SU-DHL-6 (cell line): ENCODE measurements around the gene COG7.

Source experiments
- H2AFZ ChIP-seq: fragments of 200-600 bp; sonication (generic); 2 replicates; pipeline ENCODE4 v1.6.1; 2014; ENCODE audit warnings: low read depth, mild to moderate bottlenecking, moderate library complexity, mixed read lengths, antibody characterized with exemption, low read length; ENCODE audit not compliant: severe bottlenecking
- H3F3A ChIP-seq: fragments of 200-600 bp; shearing (Covaris generic); 2 replicates; pipeline ENCODE4 v1.6.0; 2016; ENCODE audit warnings: antibody characterized with exemption, mild to moderate bottlenecking; ENCODE audit not compliant: insufficient read depth
- H3K27ac ChIP-seq: fragments of 200-600 bp; sonication (generic); 2 replicates; pipeline ENCODE4 v1.5.1; 2016; ENCODE audit warnings: low read depth, mild to moderate bottlenecking, low read length, moderate library complexity, mixed read lengths
- H3K27me3 ChIP-seq: fragments of 200-600 bp; sonication (generic), shearing (Covaris generic); 2 replicates; pipeline ENCODE4 v1.6.0; 2014; ENCODE audit warnings: mild to moderate bottlenecking, low read length
- H3K36me3 ChIP-seq: fragments of 200-600 bp; sonication (generic); 2 replicates; pipeline ENCODE4 v1.6.1; 2014; ENCODE audit warnings: mild to moderate bottlenecking, low read length, mixed read lengths
- H3K4me2 ChIP-seq: fragments of 300-600, 200-600 bp; shearing (Covaris generic), sonication (generic); 2 replicates; pipeline ENCODE4 v1.6.0; 2014; ENCODE audit warnings: low read length, low read depth, mild to moderate bottlenecking; ENCODE audit not compliant: poor library complexity, severe bottlenecking
- H3K4me3 ChIP-seq: fragments of 200-600 bp; sonication (generic); 2 replicates; pipeline ENCODE4 v1.5.1; 2014; ENCODE audit warnings: antibody characterized with exemption, low read length, mild to moderate bottlenecking, mixed read lengths; ENCODE audit not compliant: insufficient read depth, poor library complexity, severe bottlenecking
- H3K79me2 ChIP-seq: fragments of 200-600 bp; sonication (generic); 2 replicates; pipeline ENCODE4 v1.6.1; 2014; ENCODE audit warnings: mild to moderate bottlenecking, low read length, moderate library complexity; ENCODE audit not compliant: insufficient read depth
- H3K9ac ChIP-seq: fragments of 200-600 bp; sonication (generic); 2 replicates; pipeline ENCODE4 v1.7.0; 2014; ENCODE audit warnings: mild to moderate bottlenecking, low read length
- H3K9me2 ChIP-seq: fragments of 200-600 bp; sonication (generic); replicated peaks from 2 replicates; pipeline ENCODE4 v1.6.1; 2014; ENCODE audit warnings: low read length; ENCODE audit not compliant: insufficient read depth
- H3K9me3 ChIP-seq: fragments of 200-600 bp; sonication (generic); 2 replicates; pipeline ENCODE4 v1.6.1; 2014; ENCODE audit warnings: low read length, mixed read lengths; ENCODE audit not compliant: insufficient read depth
- H4K20me1 ChIP-seq: fragments of 200-600 bp; sonication (generic); 2 replicates; pipeline ENCODE4 v1.6.1; 2014; ENCODE audit warnings: low read depth, mild to moderate bottlenecking, antibody characterized with exemption, low read length, moderate library complexity, mixed read lengths
- CTCF ChIP-seq: fragments of 200-600 bp; sonication (generic); IDR thresholded peaks from one replicate; pipeline ENCODE4 v1.5.1; 2017; ENCODE audit warnings: antibody characterized with exemption, mild to moderate bottlenecking, low read length, moderate library complexity; ENCODE audit not compliant: insufficient read depth, poor library complexity, severe bottlenecking
- EZH2phosphoT487 ChIP-seq: fragments of 200-600 bp; sonication (generic), shearing (Covaris generic); conservative IDR thresholded peaks from 2 replicates; pipeline ENCODE4 v1.6.1; 2018; ENCODE audit warnings: mild to moderate bottlenecking, antibody characterized with exemption, low read length, moderate library complexity, mixed read lengths

Gene COG7

GRCh38 chr16:23378921-23379320, 74.1 kb downstream of the COG7 start:
- Histone ChIP-seq H3K27me3 (no peaks in the 10 kb centered on the region), H2AFZ (no peak overlapping the region), H3K4me2 (no peak overlapping the region), H3K36me3 (no peaks in the 10 kb centered on the region), H3K27ac (no peak overlapping the region), H3K9ac (no peak overlapping the region), H4K20me1 (no peaks in the 10 kb centered on the region), H3F3A (no peaks in the 10 kb centered on the region), H3K4me3 (no peak overlapping the region), H3K9me3 (no peaks in the 10 kb centered on the region), H3K9me2 (no peaks in the 10 kb centered on the region), H3K79me2 (no peaks in the 10 kb centered on the region)
- TF ChIP-seq CTCF (no peak), EZH2phosphoT487 (no peak)

GRCh38 chr16:23378256-23378655, 74.7 kb downstream of the COG7 start:
- Histone ChIP-seq H3K36me3 (no peaks in the 10 kb centered on the region), H3K4me2 (no peak overlapping the region), H3F3A (no peaks in the 10 kb centered on the region), H3K9ac (no peak overlapping the region), H3K27me3 (no peaks in the 10 kb centered on the region), H3K79me2 (no peaks in the 10 kb centered on the region), H4K20me1 (no peaks in the 10 kb centered on the region), H3K9me3 (no peaks in the 10 kb centered on the region), H3K4me3 (no peak overlapping the region), H2AFZ (no peak overlapping the region), H3K9me2 (no peaks in the 10 kb centered on the region), H3K27ac (no peak overlapping the region)
- TF ChIP-seq CTCF (no peak), EZH2phosphoT487 (no peak)

- H3K4me2 ChIP-seq, result no peak overlapping the region
- H3K27me3 ChIP-seq, result no peaks in the 10 kb centered on the region
- no peak overlapping the region for H3K27ac ChIP-seq
- H3K9me2 ChIP-seq, result no peaks in the 10 kb centered on the region
- H3K36me3 ChIP-seq, result no peaks in the 10 kb centered on the region
- H2AFZ ChIP-seq, result no peak overlapping the region
- no peak overlapping the region for H3K9ac ChIP-seq
- H4K20me1 ChIP-seq, result no peaks in the 10 kb centered on the region
- no peaks in the 10 kb centered on the region for H3K79me2 ChIP-seq
- H3K9me3 ChIP-seq, result no peaks in the 10 kb centered on the region
- no peaks in the 10 kb centered on the region for H3F3A ChIP-seq
- no peak overlapping the region for H3K4me3 ChIP-seq
- no peak for TF ChIP-seq CTCF
- no peak for TF ChIP-seq EZH2phosphoT487
Observed at GRCh38 chr16:23377071-23377931, 75.7 kb downstream of the COG7 start.
